Fibroblast of lung (primary cell): ENCODE data around the gene CTLA4. TPM values are rescaled to one million over a fixed set of nuclear protein-coding genes. Genes with fewer than 3 reads are reported as not detected.
"Not testable (repeated sequence)": the region's sequence is repeated elsewhere in the genome, so short reads cannot be mapped to it uniquely, and the experiment has no call there.

Source experiments
- DNase-seq, 2 donors: peaks; one replicate each; pipeline versions ENCODE4 v3.0.0 to v3.0.0-alpha.2; 2010; ENCODE audit warnings: low read depth in 2 of 2
- H2AFZ ChIP-seq: 2 replicates; pipeline ENCODE4 v1.5.1; 2012; ENCODE audit warnings: low read length, control low read depth, inconsistent platforms
- H3K27ac ChIP-seq: 2 replicates; pipeline ENCODE4 v1.5.1; 2011; ENCODE audit warnings: low read length, control low read depth; ENCODE audit not compliant: insufficient read depth
- H3K27me3 ChIP-seq: 2 replicates; pipeline ENCODE4 v1.5.1; 2011; ENCODE audit warnings: mild to moderate bottlenecking, low read length; ENCODE audit not compliant: control insufficient read depth, insufficient read depth
- H3K36me3 ChIP-seq: 2 replicates; pipeline ENCODE4 v1.5.1; 2011; ENCODE audit warnings: low read length; ENCODE audit not compliant: control insufficient read depth, insufficient read depth
- H3K4me1 ChIP-seq: 2 replicates; pipeline ENCODE4 v1.5.1; 2011; ENCODE audit warnings: low read length; ENCODE audit not compliant: control insufficient read depth, insufficient read depth; ENCODE audit errors: extremely low read depth
- H3K4me2 ChIP-seq: 2 replicates; pipeline ENCODE4 v1.5.1; 2011; ENCODE audit warnings: low read length, control low read depth; ENCODE audit not compliant: insufficient read depth; ENCODE audit errors: extremely low read depth
- H3K4me3 ChIP-seq, 4 experiments: fragments of 200-600 bp in 1 of 4; sonication (generic) in 1 of 4; replicated peaks in 1 of 4; 2 replicates each; pipeline ENCODE4 v1.5.1; 2011 to 2016; ENCODE audit warnings: low read length in 4 of 4, low read depth in 3 of 4, mild to moderate bottlenecking in 3 of 4, control low read depth in 2 of 4, inconsistent platforms in 1 of 4, mixed read lengths in 1 of 4; ENCODE audit not compliant: insufficient read depth in 1 of 4; ENCODE audit errors: control extremely low read depth in 1 of 4
- H3K79me2 ChIP-seq: 2 replicates; pipeline ENCODE4 v1.5.1; 2012; ENCODE audit warnings: mild to moderate bottlenecking, low read length, inconsistent platforms; ENCODE audit not compliant: control insufficient read depth, insufficient read depth
- H3K9ac ChIP-seq: 2 replicates; pipeline ENCODE4 v1.5.1; 2011; ENCODE audit warnings: mild to moderate bottlenecking, low read length, control low read depth; ENCODE audit not compliant: insufficient read depth
- H3K9me3 ChIP-seq: 2 replicates; pipeline ENCODE4 v1.5.1; 2012; ENCODE audit warnings: low read depth, low read length; ENCODE audit not compliant: control insufficient read depth, insufficient read depth
- H4K20me1 ChIP-seq: 2 replicates; pipeline ENCODE4 v1.5.1; 2011; ENCODE audit warnings: low read length; ENCODE audit not compliant: control insufficient read depth, insufficient read depth; ENCODE audit errors: extremely low read depth
- CTCF ChIP-seq, 2 donors: IDR thresholded peaks in 1 of 2; conservative IDR thresholded peaks in 1 of 2; 1 replicate in 1 of 2; 2 replicates in 1 of 2; pipeline ENCODE4 v1.5.1; 2011 to 2012; ENCODE audit warnings: low read length in 2 of 2, control low read depth in 1 of 2, inconsistent platforms in 1 of 2, low read depth in 1 of 2, mild to moderate bottlenecking in 1 of 2
- EZH2 ChIP-seq: IDR thresholded peaks from 2 replicates; pipeline ENCODE4 v1.5.1; 2012; ENCODE audit warnings: low read length, control low read depth, mild to moderate bottlenecking; ENCODE audit errors: missing control alignments
- polyA plus RNA-seq, 2 donors: library from polyadenylated mRNA; depleted of rRNA in 1 of 2; stranded (reverse) in 1 of 2; unstranded in 1 of 2; fragments of >200 nt; gene quantifications; 2 replicates each; pipeline ENCODE4 v1.2.1, GENCODE V29; 2011 to 2012; ENCODE audit warnings: missing spikeins in 1 of 2
- total RNA-seq: library from RNA; depleted of rRNA; stranded (reverse); fragments of >200 nt; gene quantifications from 2 replicates; pipeline ENCODE4 v1.2.1, GENCODE V29; 2014

Gene CTLA4
- total and polyA plus RNA-seq, 2 donors (not counting 1 experiment from before 2014, with no cell fraction given): not detected

GRCh38 chr2:203876328-203876727 lies 8.8 kb downstream of the CTLA4 start:
- Histone ChIP-seq H3K9me3 (no peaks in the 10 kb centered on the region), H4K20me1 (no peaks in the 10 kb centered on the region), H3K4me1 (no peaks in the 10 kb centered on the region), H3K27ac (no peak overlapping the region), H3K79me2 (no peaks in the 10 kb centered on the region), H3K4me3 (no peak overlapping the region), H3K9ac (no peak overlapping the region), H3K36me3 (no peaks in the 10 kb centered on the region), H3K27me3 (peaks cover 17% of the 10 kb centered on the region), H2AFZ (no peak overlapping the region), H3K4me2 (no peak overlapping the region)
- DNase-seq: no peak
- TF ChIP-seq EZH2: no peak
- no peak for TF ChIP-seq CTCF (conservative IDR thresholded peaks at IDR 0.05 in 1 of 2, IDR thresholded peaks at IDR 0.05 in 1 of 2; ENCODE audit: low read depth in 1 of 2, low read length in 2 of 2)

GRCh38 chr2:203878063-203878462 lies 10.5 kb downstream of the CTLA4 start:
- Histone ChIP-seq H3K36me3 (no peaks in the 10 kb centered on the region), H3K4me2 (no peak overlapping the region), H3K9me3 (no peaks in the 10 kb centered on the region), H3K9ac (no peak overlapping the region), H2AFZ (no peak overlapping the region), H3K27me3 (peaks cover 17% of the 10 kb centered on the region), H3K4me1 (no peaks in the 10 kb centered on the region), H3K27ac (no peak overlapping the region), H3K79me2 (no peaks in the 10 kb centered on the region), H3K4me3 (no peak overlapping the region), H4K20me1 (no peaks in the 10 kb centered on the region)
- no peak for DNase-seq
- TF ChIP-seq CTCF (conservative IDR thresholded peaks at IDR 0.05 in 1 of 2, IDR thresholded peaks at IDR 0.05 in 1 of 2; ENCODE audit: low read depth in 1 of 2, low read length in 2 of 2): no peak
- TF ChIP-seq EZH2: no peak

- TF ChIP-seq CTCF (conservative IDR thresholded peaks at IDR 0.05 in 1 of 2, IDR thresholded peaks at IDR 0.05 in 1 of 2; ENCODE audit: low read depth in 1 of 2, low read length in 2 of 2) (no peak), EZH2 (no peak)
- no peaks in the 10 kb centered on the region for H3K4me1 ChIP-seq
- no peak overlapping the region for H3K4me2 ChIP-seq
- no peak overlapping the region for H3K9ac ChIP-seq
- peaks cover 17% of the 10 kb centered on the region for H3K27me3 ChIP-seq
- H4K20me1 ChIP-seq: no peaks in the 10 kb centered on the region
- H3K36me3 ChIP-seq: no peaks in the 10 kb centered on the region
- no peak for DNase-seq
- H2AFZ ChIP-seq: no peak overlapping the region
- no peak overlapping the region for H3K4me3 ChIP-seq
- no peak overlapping the region for H3K27ac ChIP-seq
- H3K79me2 ChIP-seq: no peaks in the 10 kb centered on the region
- no peaks in the 10 kb centered on the region for H3K9me3 ChIP-seq
Measured at GRCh38 chr2:203880557-203881125, 13.1 kb downstream of the CTLA4 start.

GRCh38 chr2:203881185-203881584 lies 13.6 kb downstream of the CTLA4 start:
- H4K20me1 ChIP-seq, H3K4me1 ChIP-seq, H3K4me2 ChIP-seq, H3K9ac ChIP-seq, H3K9me3 ChIP-seq, H3K79me2 ChIP-seq, DNase-seq, H3K36me3 ChIP-seq, H3K27ac ChIP-seq, H3K4me3 ChIP-seq, H2AFZ ChIP-seq: not testable (repeated sequence)
- peaks cover 17% of the 10 kb centered on the region for H3K27me3 ChIP-seq
